Naive thymus-derived CD4-positive, alpha-beta T cell (primary cell): ENCODE results near the gene MAT2B. TPM values are rescaled to one million over a fixed set of nuclear protein-coding genes. Genes with fewer than 3 reads are reported as not detected.
A peak's percentile ranks its signal among the peaks of the same experiment; 100 is the strongest.

Experiments used
- ATAC-seq: fragments of 150-1000 bp; cut with Tn5 transposase; 2 replicates; pipeline ENCODE4 v1.10.0; 2021; ENCODE audit warnings: mild to moderate bottlenecking, moderate library complexity
- CTCF ChIA-PET: fragments of 350-600 bp; sonication (Branson Sonifier 250); formaldehyde crosslinking; loops from one replicate; lab custom pipeline; 2021; ENCODE audit warnings: antibody characterized with exemption; lab: Charles Lee
- POLR2A ChIA-PET: fragments of 350-600 bp; sonication (Branson Sonifier 250); formaldehyde crosslinking; loops from one replicate; lab custom pipeline; 2021; ENCODE audit warnings: antibody characterized with exemption, inconsistent platforms; lab: Charles Lee
- DNase-seq, 9 donors: peaks; one replicate each; pipeline versions ENCODE4 v3.0.0 to v3.0.0-alpha.2; 2020 to 2022; ENCODE audit warnings: mixed read lengths in 1 of 9
- H3K27ac ChIP-seq: one replicate; pipeline ENCODE4 v1.7.0; 2013; ENCODE audit warnings: mild to moderate bottlenecking, low read depth, low read length, moderate library complexity
- H3K27me3 ChIP-seq, 2 donors: one replicate each; pipeline ENCODE4 v1.7.0; 2013; ENCODE audit warnings: low read length in 2 of 2, mild to moderate bottlenecking in 2 of 2, moderate library complexity in 2 of 2; ENCODE audit not compliant: control insufficient read depth in 2 of 2, insufficient read depth in 2 of 2
- H3K36me3 ChIP-seq, 3 experiments: 1 replicate in 2 of 3; 2 replicates in 1 of 3; pipeline ENCODE4 v1.7.0; 2013; ENCODE audit warnings: low read length in 3 of 3, mild to moderate bottlenecking in 3 of 3, moderate library complexity in 1 of 3; ENCODE audit not compliant: insufficient read depth in 3 of 3, control insufficient read depth in 2 of 3
- H3K4me1 ChIP-seq, 2 donors: one replicate each; pipeline ENCODE4 v1.7.0; 2013; ENCODE audit warnings: low read length in 2 of 2, mild to moderate bottlenecking in 2 of 2, moderate library complexity in 1 of 2; ENCODE audit not compliant: control insufficient read depth in 2 of 2, insufficient read depth in 2 of 2
- H3K4me3 ChIP-seq: 2 replicates; pipeline ENCODE4 v1.7.0; 2013; ENCODE audit warnings: mild to moderate bottlenecking, low read length
- H3K9me3 ChIP-seq, 3 experiments: 1 replicate in 2 of 3; 2 replicates in 1 of 3; pipeline ENCODE4 v1.7.0; 2013; ENCODE audit warnings: low read length in 3 of 3; ENCODE audit not compliant: control insufficient read depth in 2 of 3
- H3K27ac Mint-ChIP-seq, 9 donors: one replicate each; pipeline ENCODE4 v1.8.0; 2020 to 2022; ENCODE audit warnings: mixed read lengths in 9 of 9, mild to moderate bottlenecking in 8 of 9, moderate library complexity in 5 of 9, inconsistent platforms in 2 of 9
- H3K27me3 Mint-ChIP-seq, 5 donors: one replicate each; pipeline ENCODE4 v1.8.0; 2021 to 2022; ENCODE audit warnings: mixed read lengths in 5 of 5, mild to moderate bottlenecking in 1 of 5
- H3K36me3 Mint-ChIP-seq, 5 donors: one replicate each; pipeline ENCODE4 v1.8.0; 2020 to 2022; ENCODE audit warnings: mixed read lengths in 5 of 5, mild to moderate bottlenecking in 3 of 5, inconsistent platforms in 1 of 5
- H3K4me1 Mint-ChIP-seq, 7 donors: one replicate each; pipeline ENCODE4 v1.8.0; 2020 to 2022; ENCODE audit warnings: mixed read lengths in 7 of 7, mild to moderate bottlenecking in 3 of 7, inconsistent platforms in 1 of 7
- H3K4me3 Mint-ChIP-seq, 10 donors: one replicate each; pipeline ENCODE4 v1.8.0; 2020 to 2022; ENCODE audit warnings: mild to moderate bottlenecking in 10 of 10, mixed read lengths in 10 of 10, moderate library complexity in 6 of 10, inconsistent platforms in 2 of 10
- H3K9me3 Mint-ChIP-seq, 11 donors: one replicate each; pipeline ENCODE4 v1.8.0; 2020 to 2022; ENCODE audit warnings: mixed read lengths in 11 of 11, mild to moderate bottlenecking in 4 of 11, inconsistent platforms in 1 of 11, moderate library complexity in 1 of 11
- intact Hi-C, 2 donors: fragments of 100-400 bp; cut with micrococcal nuclease; formaldehyde crosslinking; loops; one replicate each; pipeline ENCODE4 v1.15.1; 2023
- polyA plus RNA-seq, 2 donors: library from polyadenylated mRNA; unstranded; fragments of 300-500 nt; fragmentation: Illumina TruSeq; gene quantifications; one replicate each; pipeline ENCODE4 v1.2.3, GENCODE V29; 2021
- total RNA-seq, 6 experiments: library from RNA in 5 of 6; stranded (reverse) in 5 of 6; gene quantifications; 1 replicate in 5 of 6; 2 replicates in 1 of 6; pipeline ENCODE4 v1.2.3 and lab custom pipeline; 2021 to 2026

Gene MAT2B
- total and polyA plus RNA-seq, 7 experiments from 2014 or later, result 47.7 to 322 (median 126) TPM

GRCh38 chr5:163475411-163475810, 30.0 kb upstream of the MAT2B start:
- ATAC-seq (no peak), DNase-seq (no peak)
- CTCF ChIA-PET, result interaction anchor here (0.7 to 2.7 kb wide), 6 partner anchors 11 to 677 kb away, joined by 3 to 20 read pairs (median 3); partner anchors contain the start of genes HMMR and NUDCD2
- H3K4me1 ChIP-seq, result peaks cover 0 to 4% of the 10 kb centered on the region in 2 donors
- POLR2A ChIA-PET, result interaction anchor here (1.7 to 8.7 kb wide), 3 partner anchors 15 to 32 kb away, joined by 8 to 65 read pairs (median 12); partner anchors contain the start of genes HMMR, MAT2B and NUDCD2
- H3K9me3 ChIP-seq, result no peaks in the 10 kb centered on the region
- no peaks in the 10 kb centered on the region for H3K27me3 ChIP-seq
- intact Hi-C loops, result no loop called here
- H3K4me3 Mint-ChIP-seq, result no peak overlapping the region
- no peaks in the 10 kb centered on the region for H3K9me3 Mint-ChIP-seq
- H3K4me3 ChIP-seq, result no peak overlapping the region
- H3K36me3 ChIP-seq, result no peaks in the 10 kb centered on the region
- H3K27ac Mint-ChIP-seq, result no peak overlapping the region
- no peaks in the 10 kb centered on the region for H3K27me3 Mint-ChIP-seq
- peaks cover 0 to 19% (median 0%) of the 10 kb centered on the region in 5 donors for H3K36me3 Mint-ChIP-seq
- peaks cover 0 to 13% (median 0%) of the 10 kb centered on the region in 7 donors for H3K4me1 Mint-ChIP-seq
- H3K27ac ChIP-seq, result no peak overlapping the region

GRCh38 chr5:163478126-163478981, 27.1 kb upstream of the MAT2B start:
- Histone ChIP-seq H3K4me1 (peaks cover 0 to 4% of the 10 kb centered on the region in 2 donors), H3K9me3 (no peaks in the 10 kb centered on the region), H3K36me3 (no peaks in the 10 kb centered on the region), H3K27ac (no peak overlapping the region), H3K27me3 (no peaks in the 10 kb centered on the region), H3K4me3 (no peak overlapping the region)
- DNase-seq (no peak), ATAC-seq (no peak)
- ChIA-PET CTCF (interaction anchor here (0.6 to 1.3 kb wide), 3 partner anchors 24 to 135 kb away, joined by 3 to 6 read pairs (median 3); no protein-coding TSS in a partner anchor), POLR2A (interaction anchor here (0.8 to 2.3 kb wide), 5 partner anchors 17 to 32 kb away, joined by 3 to 9 read pairs (median 3); partner anchors contain the start of genes HMMR, MAT2B and NUDCD2)
- H3K4me3 Mint-ChIP-seq, result no peak overlapping the region
- no peaks in the 10 kb centered on the region for H3K27me3 Mint-ChIP-seq
- H3K9me3 Mint-ChIP-seq, result no peaks in the 10 kb centered on the region
- H3K36me3 Mint-ChIP-seq, result peaks cover 0 to 16% (median 0%) of the 10 kb centered on the region in 5 donors
- intact Hi-C loops, result no loop called here
- H3K27ac Mint-ChIP-seq, result peak overlapping the region in 1 of 9 donors; percentile 2
- peaks cover 0 to 6% (median 0%) of the 10 kb centered on the region in 7 donors for H3K4me1 Mint-ChIP-seq

GRCh38 chr5:163478982-163479271, 26.5 kb upstream of the MAT2B start:
- peaks cover 0 to 4% of the 10 kb centered on the region in 2 donors for H3K4me1 ChIP-seq
- no peaks in the 10 kb centered on the region for H3K27me3 Mint-ChIP-seq
- H3K36me3 Mint-ChIP-seq, result peaks cover 0 to 16% (median 0%) of the 10 kb centered on the region in 5 donors
- ChIA-PET POLR2A (interaction anchor here (0.8 to 1.3 kb wide), 4 partner anchors 17 to 31 kb away, joined by 3 read pairs; partner anchors contain the start of genes HMMR and NUDCD2), CTCF (no interaction called here)
- H3K36me3 ChIP-seq, result no peaks in the 10 kb centered on the region
- no peaks in the 10 kb centered on the region for H3K27me3 ChIP-seq
- no peak for ATAC-seq
- intact Hi-C loops, result no loop called here
- H3K4me3 Mint-ChIP-seq, result no peak overlapping the region
- H3K9me3 ChIP-seq, result no peaks in the 10 kb centered on the region
- no peaks in the 10 kb centered on the region for H3K9me3 Mint-ChIP-seq
- no peak for DNase-seq
- H3K4me1 Mint-ChIP-seq, result peaks cover 0 to 3% (median 0%) of the 10 kb centered on the region in 7 donors
- no peak overlapping the region for H3K27ac Mint-ChIP-seq
- H3K4me3 ChIP-seq, result no peak overlapping the region
- H3K27ac ChIP-seq, result no peak overlapping the region

GRCh38 chr5:163489055-163489744, 16.2 kb upstream of the MAT2B start:
- Mint-ChIP-seq H3K36me3 (peaks cover 0 to 23% (median 0%) of the 10 kb centered on the region in 5 donors), H3K27me3 (no peaks in the 10 kb centered on the region), H3K9me3 (no peaks in the 10 kb centered on the region), H3K27ac (peak overlapping the region in 1 of 9 donors; percentile 27), H3K4me3 (no peak overlapping the region), H3K4me1 (peaks cover 0 to 9% (median 0%) of the 10 kb centered on the region in 7 donors)
- H3K27ac ChIP-seq, result no peak overlapping the region
- H3K36me3 ChIP-seq, result no peaks in the 10 kb centered on the region
- CTCF ChIA-PET, result interaction anchor here (0.7 to 2.0 kb wide), 6 partner anchors 9 to 44 kb away, joined by 3 to 6 read pairs (median 4); partner anchors contain the start of gene NUDCD2
- no peak overlapping the region for H3K4me3 ChIP-seq
- DNase-seq, result peak in 3 of 9 donors; percentile 8 to 15 (median 12)
- intact Hi-C loops, result loop anchor here (1.0 kb wide), 1 partner anchor 14 kb away; no protein-coding TSS in a partner anchor
- POLR2A ChIA-PET, result interaction anchor here (1.1 to 1.6 kb wide), 3 partner anchors 15 to 16 kb away, joined by 3 to 5 read pairs (median 4); partner anchors contain the start of gene MAT2B
- no peaks in the 10 kb centered on the region for H3K27me3 ChIP-seq
- H3K9me3 ChIP-seq, result no peaks in the 10 kb centered on the region
- no peaks in the 10 kb centered on the region for H3K4me1 ChIP-seq
- ATAC-seq, result peak; percentile 46

- Histone ChIP-seq H3K36me3 (no peaks in the 10 kb centered on the region), H3K4me1 (no peaks in the 10 kb centered on the region), H3K27ac (no peak overlapping the region), H3K27me3 (no peaks in the 10 kb centered on the region), H3K4me3 (no peak overlapping the region), H3K9me3 (no peaks in the 10 kb centered on the region)
- intact Hi-C loops, result loop anchor here (1.0 to 2.0 kb wide), 2 partner anchors 13 to 14 kb away; no protein-coding TSS in a partner anchor
- Mint-ChIP-seq H3K27ac (peak overlapping the region in 2 of 9 donors; percentile 18 to 27), H3K4me3 (no peak overlapping the region), H3K36me3 (peaks cover 0 to 20% (median 0%) of the 10 kb centered on the region in 5 donors), H3K9me3 (no peaks in the 10 kb centered on the region), H3K4me1 (peaks cover 0 to 6% (median 0%) of the 10 kb centered on the region in 7 donors), H3K27me3 (no peaks in the 10 kb centered on the region)
- ChIA-PET CTCF (interaction anchor here (1.2 to 2.0 kb wide), 5 partner anchors 10 to 43 kb away, joined by 3 to 6 read pairs (median 4); partner anchors contain the start of gene NUDCD2), POLR2A (interaction anchor here (1.1 to 1.2 kb wide), 2 partner anchors 15 to 16 kb away, joined by 3 to 4 read pairs; partner anchors contain the start of gene MAT2B)
- ATAC-seq (no peak), DNase-seq (no peak)
Observed at GRCh38 chr5:163489745-163490075, 15.7 kb upstream of the MAT2B start.

- no peaks in the 10 kb centered on the region for H3K9me3 ChIP-seq
- no peak for ATAC-seq
- Mint-ChIP-seq H3K27ac (no peak overlapping the region), H3K4me3 (no peak overlapping the region), H3K36me3 (peaks cover 0 to 5% (median 0%) of the 10 kb centered on the region in 5 donors), H3K4me1 (peaks cover 0 to 3% (median 0%) of the 10 kb centered on the region in 7 donors), H3K9me3 (no peaks in the 10 kb centered on the region), H3K27me3 (no peaks in the 10 kb centered on the region)
- no peaks in the 10 kb centered on the region for H3K36me3 ChIP-seq
- ChIA-PET POLR2A (no interaction called here), CTCF (no interaction called here)
- no peaks in the 10 kb centered on the region for H3K4me1 ChIP-seq
- intact Hi-C loops, result no loop called here
- DNase-seq, result no peak
- no peak overlapping the region for H3K4me3 ChIP-seq
- no peaks in the 10 kb centered on the region for H3K27me3 ChIP-seq
- no peak overlapping the region for H3K27ac ChIP-seq
Observed at GRCh38 chr5:163496286-163496685, 9.1 kb upstream of the MAT2B start.
